Astrocyte of the spinal cord (primary cell): ENCODE results near the gene GPX3.

Experiments
- DNase-seq: peaks from one replicate; pipeline ENCODE4 v3.0.0; 2011; ENCODE audit warnings: low read depth, low spot score
- H3K4me3 ChIP-seq: 2 replicates; pipeline ENCODE4 v1.5.1; 2011; ENCODE audit warnings: low read depth, mild to moderate bottlenecking, low read length, moderate library complexity
- CTCF ChIP-seq: IDR thresholded peaks from 2 replicates; pipeline ENCODE4 v1.5.1; 2012; ENCODE audit warnings: low read depth, mild to moderate bottlenecking, low read length, inconsistent platforms
- in situ Hi-C: cut with HindIII; loops from 2 replicates; pipeline ENCODE4 v1.10.0; 2017; ENCODE audit warnings: low sequenced_read_pairs

The GPX3 gene

GRCh38 chr5:151041577-151042268, 21.3 kb downstream of the GPX3 start:
- TF ChIP-seq CTCF, result no peak
- in situ Hi-C loops, result no loop called here
- DNase-seq, result no peak
- H3K4me3 ChIP-seq, result no peak overlapping the region

GRCh38 chr5:151042453-151043093, 22.2 kb downstream of the GPX3 start:
- in situ Hi-C loops, result no loop called here
- no peak overlapping the region for H3K4me3 ChIP-seq
- no peak for TF ChIP-seq CTCF
- DNase-seq, result no peak

GRCh38 chr5:151047814-151048425, 27.5 kb downstream of the GPX3 start:
- no peak overlapping the region for H3K4me3 ChIP-seq
- in situ Hi-C loops, result no loop called here
- peak; percentile 93 for TF ChIP-seq CTCF
- no peak for DNase-seq

- TF ChIP-seq CTCF, result peak; percentile 43
- DNase-seq, result no peak
- H3K4me3 ChIP-seq, result no peak overlapping the region
- in situ Hi-C loops, result no loop called here
Observed at GRCh38 chr5:151048526-151048925, 28.1 kb downstream of the GPX3 start.

GRCh38 chr5:151051066-151051930, 30.9 kb downstream of the GPX3 start:
- no peak overlapping the region for H3K4me3 ChIP-seq
- peak; percentile 93 for TF ChIP-seq CTCF
- in situ Hi-C loops, result no loop called here
- peak; percentile 78 for DNase-seq

- no peak overlapping the region for H3K4me3 ChIP-seq
- DNase-seq, result no peak
- TF ChIP-seq CTCF, result no peak
- in situ Hi-C loops, result no loop called here
Observed at GRCh38 chr5:151051931-151052608, 31.7 kb downstream of the GPX3 start.
